IMR-90 (cell line): ENCODE data around the gene CD55. TPM values are rescaled to one million over a fixed set of nuclear protein-coding genes. Genes with fewer than 3 reads are reported as not detected.

Experiments
- ATAC-seq: fragments of 200-7000 bp; cut with Tn5 transposase; 2 replicates; pipeline ENCODE4 v1.9.1; 2020; ENCODE audit warnings: low read depth, mild to moderate bottlenecking, moderate library complexity
- BruUV-seq: library from RNA; stranded (reverse); fragments of 400-500 nt; replicated peaks from 2 replicates; lab custom pipeline; 2021; lab: Mats Ljungman, UMichigan
- CTCF ChIA-PET: fragments of 300-600 bp; formaldehyde crosslinking; extraction: SDS; loops from one replicate; lab custom pipeline; 2021; ENCODE audit warnings: antibody characterized with exemption; lab: Yijun Ruan, JAX
- POLR2A ChIA-PET: fragments of 300-600 bp; sonication (Branson Sonifier 250); formaldehyde crosslinking; loops from one replicate; lab custom pipeline; 2022; ENCODE audit warnings: antibody characterized with exemption; ENCODE audit not compliant: unreplicated experiment; lab: Charles Lee
- DNase-seq: peaks from one replicate; pipeline ENCODE4 v3.0.0; 2013
- H2AFZ ChIP-seq: replicated peaks from 2 replicates; pipeline ENCODE3; 2013; ENCODE audit warnings: low read length, mild to moderate bottlenecking; ENCODE audit not compliant: poor library complexity
- H2AK5ac ChIP-seq: 2 replicates; pipeline ENCODE4 v1.6.1; 2013; ENCODE audit warnings: low read depth, low read length, inconsistent platforms
- H2AK9ac ChIP-seq: replicated peaks from 2 replicates; pipeline ENCODE3; 2013; ENCODE audit warnings: mild to moderate bottlenecking, low read depth, low read length, moderate library complexity; ENCODE audit not compliant: poor library complexity
- H2BK120ac ChIP-seq: 2 replicates; pipeline ENCODE4 v1.6.1; 2013; ENCODE audit warnings: low read depth, low read length, inconsistent platforms
- H2BK15ac ChIP-seq: 3 replicates; pipeline ENCODE4 v1.6.1; 2013; ENCODE audit warnings: low read depth, low read length, inconsistent platforms
- H2BK20ac ChIP-seq: 2 replicates; pipeline ENCODE4 v1.6.1; 2013; ENCODE audit warnings: low read depth, mild to moderate bottlenecking, inconsistent platforms, low read length, moderate library complexity
- H2BK5ac ChIP-seq: 2 replicates; pipeline ENCODE4 v1.6.1; 2013; ENCODE audit warnings: mild to moderate bottlenecking, low read depth, low read length, inconsistent platforms; ENCODE audit not compliant: poor library complexity, severe bottlenecking
- H3K14ac ChIP-seq: replicated peaks from 2 replicates; pipeline ENCODE4 v1.6.1; 2013; ENCODE audit warnings: low read depth, low read length, inconsistent platforms
- H3K18ac ChIP-seq: 2 replicates; pipeline ENCODE4 v1.6.1; 2013; ENCODE audit warnings: low read depth, low read length, control low read depth
- H3K23ac ChIP-seq: 2 replicates; pipeline ENCODE4 v1.6.1; 2013; ENCODE audit warnings: low read depth, low read length, inconsistent platforms
- H3K27ac ChIP-seq: 2 replicates; pipeline ENCODE4 v1.5.1; 2013; ENCODE audit warnings: mild to moderate bottlenecking, control low read depth, low read length; ENCODE audit not compliant: insufficient read depth
- H3K27me3 ChIP-seq: 2 replicates; pipeline ENCODE4 v1.6.1; 2013; ENCODE audit warnings: low read length; ENCODE audit not compliant: control insufficient read depth, insufficient read depth
- H3K36me3 ChIP-seq: 2 replicates; pipeline ENCODE4 v1.6.1; 2013; ENCODE audit warnings: low read length, mixed read lengths; ENCODE audit not compliant: control insufficient read depth, insufficient read depth
- H3K4ac ChIP-seq: 2 replicates; pipeline ENCODE4 v1.6.1; 2013; ENCODE audit warnings: low read depth, low read length, inconsistent platforms
- H3K4me1 ChIP-seq: 2 replicates; pipeline ENCODE4 v1.6.1; 2013; ENCODE audit warnings: low read length, mixed read lengths; ENCODE audit not compliant: control insufficient read depth, insufficient read depth
- H3K4me2 ChIP-seq: 2 replicates; pipeline ENCODE4 v1.6.1; 2013; ENCODE audit warnings: low read depth, mild to moderate bottlenecking, control low read depth, low read length, moderate library complexity
- H3K4me3 ChIP-seq: 2 replicates; pipeline ENCODE4 v1.5.1; 2013; ENCODE audit warnings: low read depth, mild to moderate bottlenecking, control low read depth, low read length, moderate library complexity; ENCODE audit not compliant: insufficient read depth
- H3K56ac ChIP-seq: 2 replicates; pipeline ENCODE4 v1.6.1; 2013; ENCODE audit warnings: low read length, inconsistent platforms; ENCODE audit not compliant: insufficient read depth; ENCODE audit errors: extremely low read depth
- H3K79me1 ChIP-seq, 2 experiments: 2 replicates each; pipeline ENCODE4 v1.6.1; 2013; ENCODE audit warnings: low read length in 2 of 2, inconsistent platforms in 1 of 2, low read depth in 1 of 2
- H3K9ac ChIP-seq: 2 replicates; pipeline ENCODE4 v1.6.1; 2013; ENCODE audit warnings: low read depth, low read length, control low read depth
- H3K9me1 ChIP-seq: 2 replicates; pipeline ENCODE4 v1.6.1; 2013; ENCODE audit warnings: low read length, inconsistent platforms; ENCODE audit not compliant: insufficient read depth
- H3K9me3 ChIP-seq: 2 replicates; pipeline ENCODE4 v1.6.1; 2013; ENCODE audit warnings: low read length; ENCODE audit not compliant: control insufficient read depth, insufficient read depth
- H4K20me1 ChIP-seq: 2 replicates; pipeline ENCODE4 v1.6.1; 2013; ENCODE audit warnings: low read length, inconsistent platforms; ENCODE audit not compliant: insufficient read depth
- H4K5ac ChIP-seq: 2 replicates; pipeline ENCODE4 v1.6.1; 2013; ENCODE audit warnings: mild to moderate bottlenecking, low read depth, low read length, control low read depth
- H4K8ac ChIP-seq, 2 experiments: 2 replicates each; pipeline ENCODE4 v1.6.1; 2013; ENCODE audit warnings: low read depth in 2 of 2, low read length in 2 of 2, control low read depth in 1 of 2, inconsistent platforms in 1 of 2
- H4K91ac ChIP-seq: 2 replicates; pipeline ENCODE4 v1.6.1; 2013; ENCODE audit warnings: low read depth, low read length, inconsistent platforms; ENCODE audit not compliant: insufficient read depth
- BHLHE40 ChIP-seq: fragments of 150-350 bp; IDR thresholded peaks from 2 replicates; pipeline ENCODE4 v1.6.1; 2016; ENCODE audit warnings: mild to moderate bottlenecking, low read depth, low read length
- CEBPB ChIP-seq: IDR thresholded peaks from 2 replicates; pipeline ENCODE4 v1.6.1; 2012; ENCODE audit warnings: low read depth, low read length, improper control_type of control experiment
- CHD1 ChIP-seq: IDR thresholded peaks from 2 replicates; pipeline ENCODE4 v1.6.1; 2012; ENCODE audit warnings: low read depth, low read length, improper control_type of control experiment
- FOS ChIP-seq: fragments of 150-350 bp; IDR thresholded peaks from 2 replicates; pipeline ENCODE4 v1.6.1; 2016; ENCODE audit warnings: low read depth, low read length
- MXI1 ChIP-seq: IDR thresholded peaks from 2 replicates; pipeline ENCODE4 v1.6.1; 2012; ENCODE audit warnings: low read depth, mild to moderate bottlenecking, low read length, moderate library complexity, borderline replicate concordance
- NFE2L2 ChIP-seq: fragments of 150-350 bp; IDR thresholded peaks from 2 replicates; pipeline ENCODE4 v1.6.1; 2016; ENCODE audit warnings: low read depth, mild to moderate bottlenecking, low read length
- POLR2A ChIP-seq: IDR thresholded peaks from 2 replicates; pipeline ENCODE4 v1.6.1; 2012; ENCODE audit warnings: mild to moderate bottlenecking, low read depth, low read length
- RAD21 ChIP-seq: IDR thresholded peaks from 2 replicates; pipeline ENCODE4 v1.6.1; 2012; ENCODE audit warnings: low read length, improper control_type of control experiment
- RFX5 ChIP-seq: IDR thresholded peaks from 2 replicates; pipeline ENCODE4 v1.8.0; 2012; ENCODE audit warnings: low read depth, mild to moderate bottlenecking, low read length, moderate library complexity
- WGBS, 2 experiments: methylation state at CpG; one replicate each; pipeline versions ENCODE4 v1.1.5 to v1.1.7; 2013; ENCODE audit warnings: missing lambda C conversion rate in 2 of 2; ENCODE audit not compliant: insufficient read length in 1 of 2; ENCODE audit errors: extremely low coverage in 2 of 2; 5-methylcytosine and 5-hydroxymethylcytosine counted together
- dilution Hi-C: fragments of 300-500 bp; cut with HindIII; formaldehyde crosslinking; loops from one replicate; pipeline ENCODE4 v1.14.3; 2018; ENCODE audit warnings: low sequenced_read_pairs; ENCODE audit not compliant: unreplicated experiment
- in situ Hi-C: fragments of 300-500 bp; cut with MboI; formaldehyde crosslinking; loops from 3 replicates; pipeline ENCODE4 v1.14.3; 2019; ENCODE audit warnings: low sequenced_read_pairs, inconsistent platforms, mixed read lengths
- intact Hi-C: fragments of 100-400 bp; cut with micrococcal nuclease; formaldehyde crosslinking; loops from 2 replicates; pipeline ENCODE4 v1.10.0; 2022
- polyA plus RNA-seq, 3 experiments: library from polyadenylated mRNA; depleted of rRNA; stranded (reverse); fragments of >200 nt; gene quantifications; 2 replicates each; pipeline ENCODE4 v1.2.3, GENCODE V29; 2012; ENCODE audit warnings: low replicate concordance in 1 of 3
- total RNA-seq: library from RNA; depleted of rRNA; stranded (reverse); fragments of >200 nt; gene quantifications from 2 replicates; pipeline ENCODE4 v1.2.3, GENCODE V29; 2012
- TF ChIP-seq, protein P1 (sequence below): conservative IDR thresholded peaks from 2 replicates; pipeline ENCODE4 v1.5.1; 2012; ENCODE audit warnings: mild to moderate bottlenecking, low read depth, low read length, improper control_type of control experiment
- TF ChIP-seq, protein P2 (sequence below): fragments of 150-350 bp; IDR thresholded peaks from 2 replicates; pipeline ENCODE4 v1.6.1; 2017; ENCODE audit warnings: mild to moderate bottlenecking, antibody characterized with exemption, low read length, low read depth
- TF ChIP-seq, protein P3 (sequence below): fragments of 150-350 bp; IDR thresholded peaks from 2 replicates; pipeline ENCODE4 v1.6.1; 2016; ENCODE audit warnings: low read depth, mild to moderate bottlenecking, low read length, moderate library complexity, borderline replicate concordance

Gene CD55
- total and polyA plus RNA-seq, 2 of the 4 experiments (the other 2 are of a cell fraction): 6.6 to 11.5 TPM

DNA sequence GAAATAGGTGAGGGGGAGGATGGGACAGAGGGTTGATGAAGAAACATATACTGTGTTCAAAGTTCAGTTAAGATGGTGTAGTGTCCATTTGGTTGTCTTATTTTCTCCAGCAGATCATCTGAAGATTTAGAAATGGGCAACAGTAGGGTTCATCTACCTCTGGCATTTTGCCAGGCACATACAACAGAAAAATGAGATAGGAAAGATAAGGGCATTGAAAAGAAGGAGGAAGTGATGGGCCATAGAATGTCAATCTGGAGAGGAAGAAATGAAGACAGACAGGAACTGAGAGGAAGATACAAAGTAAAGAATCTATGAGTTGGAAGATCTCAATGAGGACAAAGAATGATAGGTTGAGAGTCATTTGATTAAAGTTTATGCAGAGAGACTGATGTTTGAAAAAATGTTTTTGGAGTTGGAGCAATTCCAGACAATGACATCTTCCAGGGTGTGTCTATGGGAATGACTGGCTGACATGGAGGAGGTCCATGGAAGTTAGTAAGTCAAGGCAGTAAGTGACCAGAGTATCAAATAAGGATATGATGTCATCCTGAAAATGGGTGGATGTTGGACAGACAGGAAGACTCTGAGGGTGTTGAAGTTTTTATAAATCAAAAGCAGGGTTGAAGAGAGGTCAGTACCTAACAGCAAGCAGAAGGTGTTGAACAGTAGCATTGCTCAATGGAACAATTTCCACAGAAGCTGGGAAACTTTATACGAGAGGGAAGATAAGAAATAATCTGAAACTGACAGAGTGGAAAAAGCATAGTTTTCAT, 18.7 kb upstream of the CD55 start:
- Histone ChIP-seq H3K9me1 (no peaks in the 10 kb centered on the region), H3K4me3 (no peak overlapping the region), H3K9me3 (no peaks in the 10 kb centered on the region), H3K14ac (no peak overlapping the region), H3K23ac (no peak overlapping the region), H3K4me2 (no peak overlapping the region), H4K20me1 (no peaks in the 10 kb centered on the region), H3K56ac (no peak overlapping the region), H4K5ac (no peak overlapping the region), H2BK120ac (no peak overlapping the region), H3K4me1 (peaks cover 5% of the 10 kb centered on the region), H2AK9ac (no peak overlapping the region), H4K91ac (no peak overlapping the region), H3K9ac (no peak overlapping the region), H3K27ac (no peak overlapping the region), H2BK5ac (no peak overlapping the region), H2AK5ac (no peak overlapping the region), H3K4ac (no peak overlapping the region), H2BK15ac (no peak overlapping the region), H2BK20ac (no peak overlapping the region), H3K79me1 (no peaks in the 10 kb centered on the region), H3K27me3 (no peaks in the 10 kb centered on the region), H3K18ac (no peak overlapping the region), H3K36me3 (no peaks in the 10 kb centered on the region), H2AFZ (no peak overlapping the region), H4K8ac (no peak overlapping the region)
- BruUV-seq: no TSS peak
- TF ChIP-seq, protein P1, sequence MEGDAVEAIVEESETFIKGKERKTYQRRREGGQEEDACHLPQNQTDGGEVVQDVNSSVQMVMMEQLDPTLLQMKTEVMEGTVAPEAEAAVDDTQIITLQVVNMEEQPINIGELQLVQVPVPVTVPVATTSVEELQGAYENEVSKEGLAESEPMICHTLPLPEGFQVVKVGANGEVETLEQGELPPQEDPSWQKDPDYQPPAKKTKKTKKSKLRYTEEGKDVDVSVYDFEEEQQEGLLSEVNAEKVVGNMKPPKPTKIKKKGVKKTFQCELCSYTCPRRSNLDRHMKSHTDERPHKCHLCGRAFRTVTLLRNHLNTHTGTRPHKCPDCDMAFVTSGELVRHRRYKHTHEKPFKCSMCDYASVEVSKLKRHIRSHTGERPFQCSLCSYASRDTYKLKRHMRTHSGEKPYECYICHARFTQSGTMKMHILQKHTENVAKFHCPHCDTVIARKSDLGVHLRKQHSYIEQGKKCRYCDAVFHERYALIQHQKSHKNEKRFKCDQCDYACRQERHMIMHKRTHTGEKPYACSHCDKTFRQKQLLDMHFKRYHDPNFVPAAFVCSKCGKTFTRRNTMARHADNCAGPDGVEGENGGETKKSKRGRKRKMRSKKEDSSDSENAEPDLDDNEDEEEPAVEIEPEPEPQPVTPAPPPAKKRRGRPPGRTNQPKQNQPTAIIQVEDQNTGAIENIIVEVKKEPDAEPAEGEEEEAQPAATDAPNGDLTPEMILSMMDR: no peak
- TF ChIP-seq POLR2A: no peak
- no peak for TF ChIP-seq RAD21
- TF ChIP-seq, protein P2, sequence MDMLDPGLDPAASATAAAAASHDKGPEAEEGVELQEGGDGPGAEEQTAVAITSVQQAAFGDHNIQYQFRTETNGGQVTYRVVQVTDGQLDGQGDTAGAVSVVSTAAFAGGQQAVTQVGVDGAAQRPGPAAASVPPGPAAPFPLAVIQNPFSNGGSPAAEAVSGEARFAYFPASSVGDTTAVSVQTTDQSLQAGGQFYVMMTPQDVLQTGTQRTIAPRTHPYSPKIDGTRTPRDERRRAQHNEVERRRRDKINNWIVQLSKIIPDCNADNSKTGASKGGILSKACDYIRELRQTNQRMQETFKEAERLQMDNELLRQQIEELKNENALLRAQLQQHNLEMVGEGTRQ: no peak
- no peak for TF ChIP-seq NFE2L2
- no peak for TF ChIP-seq MXI1
- no peak for TF ChIP-seq BHLHE40
- TF ChIP-seq, protein P3, sequence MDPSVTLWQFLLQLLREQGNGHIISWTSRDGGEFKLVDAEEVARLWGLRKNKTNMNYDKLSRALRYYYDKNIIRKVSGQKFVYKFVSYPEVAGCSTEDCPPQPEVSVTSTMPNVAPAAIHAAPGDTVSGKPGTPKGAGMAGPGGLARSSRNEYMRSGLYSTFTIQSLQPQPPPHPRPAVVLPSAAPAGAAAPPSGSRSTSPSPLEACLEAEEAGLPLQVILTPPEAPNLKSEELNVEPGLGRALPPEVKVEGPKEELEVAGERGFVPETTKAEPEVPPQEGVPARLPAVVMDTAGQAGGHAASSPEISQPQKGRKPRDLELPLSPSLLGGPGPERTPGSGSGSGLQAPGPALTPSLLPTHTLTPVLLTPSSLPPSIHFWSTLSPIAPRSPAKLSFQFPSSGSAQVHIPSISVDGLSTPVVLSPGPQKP: no peak
- no peak for TF ChIP-seq CEBPB
- TF ChIP-seq CHD1: no peak
- no peak for TF ChIP-seq FOS
- TF ChIP-seq RFX5: no peak
- ChIA-PET CTCF (no interaction called here), POLR2A (no interaction called here)
- no peak for DNase-seq
- dilution Hi-C loops: no loop called here
- ATAC-seq: no peak
- no CpG with 5 or more reads among the region's 1 CpG for WGBS, 2 experiments
- intact Hi-C loops: no loop called here
- in situ Hi-C loops: no loop called here
